M059J (cell line): ENCODE data around the gene ZNF74. TPM values are rescaled to one million over a fixed set of nuclear protein-coding genes. Genes with fewer than 3 reads are reported as not detected.

Source experiments
- DNase-seq: peaks from one replicate; pipeline ENCODE4 v3.0.0-alpha.2; 2012; ENCODE audit warnings: low read depth
- total RNA-seq: library from RNA; depleted of rRNA; stranded (reverse); fragments of >200 nt; shearing (Covaris generic); gene quantifications from 2 replicates; pipeline ENCODE4 v1.2.3, GENCODE V29; 2014

The ZNF74 gene
- total RNA-seq, 1 experiment from 2014 or later: 8.3 TPM

- no peak for DNase-seq
Observed at GRCh38 chr22:20420157-20420842, 26.3 kb downstream of the ZNF74 start.

- no peak for DNase-seq
Observed at GRCh38 chr22:20421507-20421874, 27.5 kb downstream of the ZNF74 start.

- DNase-seq: peak; percentile 43
Observed at GRCh38 chr22:20422271-20423007, 28.5 kb downstream of the ZNF74 start.

- DNase-seq: peak; percentile 63
Observed at GRCh38 chr22:20423008-20423905, 29.3 kb downstream of the ZNF74 start.

- DNase-seq: no peak
Observed at GRCh38 chr22:20423906-20424551, 30.1 kb downstream of the ZNF74 start.

GRCh38 chr22:20424568-20424931 is 30.6 kb downstream of the ZNF74 start:
- DNase-seq: no peak

- DNase-seq: no peak
Observed at GRCh38 chr22:20424932-20425565, 31.1 kb downstream of the ZNF74 start.

- no peak for DNase-seq
Observed at GRCh38 chr22:20425566-20426258, 31.8 kb downstream of the ZNF74 start.

GRCh38 chr22:20426259-20426615 is 32.3 kb downstream of the ZNF74 start:
- peak; percentile 52 for DNase-seq

GRCh38 chr22:20427104-20427944 is 33.4 kb downstream of the ZNF74 start:
- DNase-seq: no peak

- DNase-seq: no peak
Observed at GRCh38 chr22:20427945-20428417, 34.0 kb downstream of the ZNF74 start.

- no peak for DNase-seq
Observed at GRCh38 chr22:20428496-20429253, 34.7 kb downstream of the ZNF74 start.

- DNase-seq: no peak
Observed at GRCh38 chr22:20429254-20430100, 35.5 kb downstream of the ZNF74 start.

GRCh38 chr22:20430101-20430719 is 36.3 kb downstream of the ZNF74 start:
- DNase-seq: no peak

- DNase-seq: no peak
Observed at GRCh38 chr22:20430720-20431510, 37.0 kb downstream of the ZNF74 start.

GRCh38 chr22:20431511-20432192 is 37.7 kb downstream of the ZNF74 start:
- no peak for DNase-seq
